ENCODE data around the gene U2AF1L4. TPM values are rescaled to one million over a fixed set of nuclear protein-coding genes. Genes with fewer than 3 reads are reported as not detected.

The U2AF1L4 gene
- total RNA-seq, 1 experiment from 2014 or later, result 37.5 TPM

GRCh38 chr19:35780058-35780457 lies 34.8 kb upstream of the U2AF1L4 start:
- no TSS peak for BruUV-seq (replicated peaks)
- intact Hi-C loops (cut with micrococcal nuclease), result no loop called here
- no peaks in the 10 kb centered on the region for H3K27me3 Mint-ChIP-seq (ENCODE audit: insufficient read depth, unreplicated experiment)
- peaks cover 10% of the 10 kb centered on the region for H3K4me1 Mint-ChIP-seq (ENCODE audit: insufficient read depth, unreplicated experiment)
- H3K9me3 Mint-ChIP-seq (ENCODE audit: unreplicated experiment), result no peaks in the 10 kb centered on the region
- DNase-seq (ENCODE audit: unreplicated experiment), result no peak
- TF ChIP-seq, protein P1, sequence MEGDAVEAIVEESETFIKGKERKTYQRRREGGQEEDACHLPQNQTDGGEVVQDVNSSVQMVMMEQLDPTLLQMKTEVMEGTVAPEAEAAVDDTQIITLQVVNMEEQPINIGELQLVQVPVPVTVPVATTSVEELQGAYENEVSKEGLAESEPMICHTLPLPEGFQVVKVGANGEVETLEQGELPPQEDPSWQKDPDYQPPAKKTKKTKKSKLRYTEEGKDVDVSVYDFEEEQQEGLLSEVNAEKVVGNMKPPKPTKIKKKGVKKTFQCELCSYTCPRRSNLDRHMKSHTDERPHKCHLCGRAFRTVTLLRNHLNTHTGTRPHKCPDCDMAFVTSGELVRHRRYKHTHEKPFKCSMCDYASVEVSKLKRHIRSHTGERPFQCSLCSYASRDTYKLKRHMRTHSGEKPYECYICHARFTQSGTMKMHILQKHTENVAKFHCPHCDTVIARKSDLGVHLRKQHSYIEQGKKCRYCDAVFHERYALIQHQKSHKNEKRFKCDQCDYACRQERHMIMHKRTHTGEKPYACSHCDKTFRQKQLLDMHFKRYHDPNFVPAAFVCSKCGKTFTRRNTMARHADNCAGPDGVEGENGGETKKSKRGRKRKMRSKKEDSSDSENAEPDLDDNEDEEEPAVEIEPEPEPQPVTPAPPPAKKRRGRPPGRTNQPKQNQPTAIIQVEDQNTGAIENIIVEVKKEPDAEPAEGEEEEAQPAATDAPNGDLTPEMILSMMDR (IDR thresholded peaks at IDR 0.05; ENCODE audit: unreplicated experiment), result no peak
- H3K27ac Mint-ChIP-seq (ENCODE audit: low read depth, unreplicated experiment), result no peak overlapping the region
- no peak overlapping the region for H3K4me3 Mint-ChIP-seq (ENCODE audit: unreplicated experiment)
- H3K36me3 Mint-ChIP-seq (ENCODE audit: insufficient read depth, unreplicated experiment), result no peaks in the 10 kb centered on the region
- ChIA-PET CTCF (no interaction called here), POLR2A (no interaction called here)

GRCh38 chr19:35779033-35779432 lies 33.8 kb upstream of the U2AF1L4 start:
- intact Hi-C loops (cut with micrococcal nuclease), result loop anchor here (10.0 kb wide), 1 partner anchor 156 kb away; the partner anchor contains the start of gene LRFN3
- TF ChIP-seq, protein P1 (IDR thresholded peaks at IDR 0.05; ENCODE audit: unreplicated experiment), result no peak
- POLR2A ChIA-PET, result no interaction called here
- DNase-seq (ENCODE audit: unreplicated experiment), result no peak
- H3K27ac Mint-ChIP-seq (ENCODE audit: low read depth, unreplicated experiment), result no peak overlapping the region
- no peaks in the 10 kb centered on the region for H3K9me3 Mint-ChIP-seq (ENCODE audit: unreplicated experiment)
- peaks cover 17% of the 10 kb centered on the region for H3K4me1 Mint-ChIP-seq (ENCODE audit: insufficient read depth, unreplicated experiment)
- no TSS peak for BruUV-seq (replicated peaks)
- H3K27me3 Mint-ChIP-seq (ENCODE audit: insufficient read depth, unreplicated experiment), result no peaks in the 10 kb centered on the region
- no peak overlapping the region for H3K4me3 Mint-ChIP-seq (ENCODE audit: unreplicated experiment)
- peaks cover 6% of the 10 kb centered on the region for H3K36me3 Mint-ChIP-seq (ENCODE audit: insufficient read depth, unreplicated experiment)
- CTCF ChIA-PET, result no interaction called here

DNA sequence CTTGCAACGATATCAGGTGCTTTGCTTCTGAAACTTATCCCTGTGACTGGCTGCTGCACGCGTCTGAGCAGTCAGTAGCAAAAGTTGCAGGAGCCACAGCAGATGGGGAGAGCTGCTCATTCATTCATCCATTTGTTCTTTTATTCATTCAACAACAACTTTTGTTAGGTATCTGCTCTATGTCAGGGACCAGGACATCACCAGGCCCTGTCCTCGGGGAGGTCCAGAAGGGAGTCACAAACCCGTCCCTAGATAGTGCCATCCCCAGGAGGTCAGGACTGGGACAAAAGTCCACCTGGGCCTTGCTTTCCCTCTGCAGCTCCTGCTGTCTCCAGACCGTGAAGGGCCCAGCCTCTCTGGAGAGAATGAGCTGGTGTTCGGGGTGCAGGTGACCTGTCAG lies 32.7 kb upstream of the U2AF1L4 start:
- H3K9me3 Mint-ChIP-seq (ENCODE audit: unreplicated experiment), result no peaks in the 10 kb centered on the region
- H3K4me3 Mint-ChIP-seq (ENCODE audit: unreplicated experiment), result no peak overlapping the region
- H3K4me1 Mint-ChIP-seq (ENCODE audit: insufficient read depth, unreplicated experiment), result peaks cover 17% of the 10 kb centered on the region
- peaks cover 6% of the 10 kb centered on the region for H3K36me3 Mint-ChIP-seq (ENCODE audit: insufficient read depth, unreplicated experiment)
- TF ChIP-seq, protein P1 (IDR thresholded peaks at IDR 0.05; ENCODE audit: unreplicated experiment), result no peak
- ChIA-PET POLR2A (no interaction called here), CTCF (no interaction called here)
- intact Hi-C loops (cut with micrococcal nuclease), result loop anchor here (10.0 kb wide), 1 partner anchor 157 kb away; the partner anchor contains the start of gene LRFN3
- H3K27ac Mint-ChIP-seq (ENCODE audit: low read depth, unreplicated experiment), result no peak overlapping the region
- no peak for DNase-seq (ENCODE audit: unreplicated experiment)
- no peaks in the 10 kb centered on the region for H3K27me3 Mint-ChIP-seq (ENCODE audit: insufficient read depth, unreplicated experiment)
- no TSS peak for BruUV-seq (replicated peaks)

DNA sequence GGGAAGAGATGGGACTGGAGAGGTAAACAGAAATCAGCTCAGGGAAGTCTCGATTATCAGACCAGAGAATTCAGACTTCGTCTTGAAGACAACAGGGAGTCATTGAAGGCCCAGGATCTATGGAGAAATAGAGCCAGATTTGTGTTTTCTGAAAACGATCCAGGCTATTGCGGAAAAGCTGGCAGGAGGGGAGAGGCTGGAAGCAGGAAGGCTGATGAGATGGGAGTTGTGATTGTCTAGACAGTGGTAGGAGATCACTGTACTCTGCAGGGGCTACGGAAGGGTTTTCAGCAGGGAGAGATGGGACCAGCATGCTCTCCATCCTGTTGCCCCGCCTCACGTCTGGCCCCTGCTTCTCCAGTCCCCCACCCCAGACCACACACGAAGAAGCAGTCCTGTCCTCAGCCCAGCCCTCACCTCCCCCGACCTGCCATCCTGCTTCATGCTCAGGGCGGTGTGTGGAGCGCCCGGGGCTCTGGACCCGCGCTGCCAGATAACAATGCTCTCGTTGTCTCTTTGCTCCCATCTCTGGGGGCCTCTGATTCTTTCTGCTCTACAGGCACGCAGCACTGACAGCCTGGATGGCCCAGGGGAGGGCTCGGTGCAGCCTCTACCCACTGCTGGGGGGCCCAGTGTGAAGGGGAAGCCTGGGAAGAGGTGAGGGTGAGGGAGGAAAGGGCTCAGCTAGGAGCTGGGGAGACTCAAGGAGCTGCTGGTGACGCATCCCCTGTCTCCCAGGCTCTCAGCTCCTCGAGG lies 32.0 kb upstream of the U2AF1L4 start:
- CTCF ChIA-PET, result no interaction called here
- no peaks in the 10 kb centered on the region for H3K9me3 Mint-ChIP-seq (ENCODE audit: unreplicated experiment)
- POLR2A ChIA-PET, result no interaction called here
- intact Hi-C loops (cut with micrococcal nuclease), result loop anchor here (10.0 kb wide), 1 partner anchor 158 kb away; the partner anchor contains the start of gene LRFN3
- H3K36me3 Mint-ChIP-seq (ENCODE audit: insufficient read depth, unreplicated experiment), result peaks cover 6% of the 10 kb centered on the region
- DNase-seq (ENCODE audit: unreplicated experiment), result no peak
- H3K4me3 Mint-ChIP-seq (ENCODE audit: unreplicated experiment), result no peak overlapping the region
- H3K4me1 Mint-ChIP-seq (ENCODE audit: insufficient read depth, unreplicated experiment), result peaks cover 17% of the 10 kb centered on the region
- no peaks in the 10 kb centered on the region for H3K27me3 Mint-ChIP-seq (ENCODE audit: insufficient read depth, unreplicated experiment)
- BruUV-seq (replicated peaks), result no TSS peak
- TF ChIP-seq, protein P1 (IDR thresholded peaks at IDR 0.05; ENCODE audit: unreplicated experiment), result no peak
- H3K27ac Mint-ChIP-seq (ENCODE audit: low read depth, unreplicated experiment), result no peak overlapping the region

Measured in MCF 10A (cell line).